ENCODE measurements around the gene FFAR3.
"Not testable (repeated sequence)": the region's sequence is repeated elsewhere in the genome, so short reads cannot be mapped to it uniquely, and the experiment has no call there.

FFAR3 gene

DNA sequence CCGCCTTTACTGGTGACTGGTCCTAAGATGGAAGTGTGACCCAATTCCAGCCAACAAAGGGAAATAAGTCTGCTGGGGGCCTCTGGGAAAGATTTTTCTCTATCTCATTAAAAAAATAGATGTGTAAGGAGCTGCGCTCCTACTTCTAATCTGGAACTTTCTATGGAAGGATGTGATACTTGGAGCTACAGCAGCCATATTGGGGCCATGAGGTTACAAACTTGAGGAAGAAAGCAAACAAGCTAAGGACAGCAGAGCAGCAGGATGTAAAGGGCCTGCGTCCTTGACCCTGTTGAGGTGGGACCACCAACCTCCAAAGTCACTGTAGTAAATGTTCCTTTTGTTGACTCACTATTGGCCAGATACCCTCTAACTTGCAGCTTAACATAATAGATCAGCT, 20.1 kb downstream of the FFAR3 start:
- DNase-seq, result no peak

DNA sequence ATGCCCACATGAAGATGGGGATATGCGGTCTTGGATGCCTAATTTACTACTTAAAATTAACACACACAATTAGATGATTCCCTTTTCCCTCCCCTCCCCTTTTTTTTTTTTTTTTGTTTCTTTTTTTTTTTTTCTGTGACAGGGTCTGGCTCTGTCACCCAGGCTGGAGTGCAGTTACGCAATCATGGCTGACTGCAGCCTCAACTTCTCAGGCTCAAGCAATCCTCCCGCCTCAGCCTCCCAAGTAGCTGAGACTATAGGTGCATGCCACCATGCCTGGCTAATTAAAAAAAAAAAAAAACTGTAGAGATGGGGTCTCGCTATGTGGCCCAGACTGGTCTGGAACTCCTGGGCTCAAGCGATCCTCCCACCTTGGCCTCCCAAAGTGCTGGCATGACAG, 21.3 kb downstream of the FFAR3 start:
- DNase-seq, result not testable (repeated sequence)

DNA sequence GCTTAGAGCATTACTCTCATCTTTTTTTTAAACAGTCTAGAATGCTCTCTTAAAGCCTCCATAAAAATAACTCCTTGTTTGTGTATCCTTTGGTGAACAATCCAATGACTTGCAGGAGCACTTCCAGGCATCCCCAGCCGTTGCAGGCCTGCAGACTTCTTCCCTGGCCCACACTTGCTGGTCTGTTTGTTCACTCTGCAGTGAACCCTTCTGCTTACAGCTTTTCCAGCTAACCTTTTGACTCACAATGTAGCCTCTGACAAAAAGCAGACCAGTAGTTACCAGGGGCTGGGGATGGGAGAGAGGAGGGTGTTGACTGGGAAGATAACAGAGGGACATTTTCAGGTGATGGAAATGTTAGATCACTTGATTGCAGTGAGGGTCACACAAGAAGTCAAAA, 21.7 kb downstream of the FFAR3 start:
- no peak for DNase-seq

DNA sequence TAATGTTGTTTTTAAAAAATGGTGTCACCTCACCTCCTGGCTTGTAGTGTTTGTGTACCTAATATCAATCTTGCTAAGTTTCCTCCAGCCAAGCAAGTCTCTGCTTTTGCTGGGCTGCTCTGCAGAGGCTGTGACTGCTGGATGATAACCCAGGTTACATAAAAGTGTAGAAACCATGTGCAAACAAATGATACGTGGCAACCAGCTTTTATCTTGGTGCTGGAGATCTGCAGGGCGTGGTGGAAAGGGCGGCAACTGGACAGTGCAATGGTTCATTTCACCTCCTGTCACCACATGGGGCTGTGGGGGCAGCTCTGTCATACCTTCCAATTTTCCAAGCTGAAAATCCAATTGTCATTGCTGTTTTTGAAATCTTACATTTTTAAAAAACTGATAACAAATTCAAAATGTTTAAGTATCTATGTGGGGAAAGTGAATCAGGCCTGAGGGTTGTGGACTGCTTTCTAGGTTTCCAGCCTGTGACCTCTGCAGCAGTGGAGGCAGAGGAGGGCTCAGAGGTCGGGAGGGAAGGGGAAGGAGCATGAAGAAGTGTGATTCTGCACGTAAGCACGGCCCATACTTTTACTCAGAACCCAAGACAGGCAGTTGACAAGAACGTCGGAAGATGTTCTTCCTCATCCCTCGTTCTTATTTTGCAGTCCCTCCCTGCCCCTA, 22.3 kb downstream of the FFAR3 start:
- DNase-seq, result no peak

- no peak for DNase-seq
These were observed 23.1 kb downstream of the FFAR3 start for GRCh38 chr19:35381318-35381717.

- DNase-seq, result no peak
These were observed 23.7 kb downstream of the FFAR3 start for GRCh38 chr19:35381926-35382325.

DNA sequence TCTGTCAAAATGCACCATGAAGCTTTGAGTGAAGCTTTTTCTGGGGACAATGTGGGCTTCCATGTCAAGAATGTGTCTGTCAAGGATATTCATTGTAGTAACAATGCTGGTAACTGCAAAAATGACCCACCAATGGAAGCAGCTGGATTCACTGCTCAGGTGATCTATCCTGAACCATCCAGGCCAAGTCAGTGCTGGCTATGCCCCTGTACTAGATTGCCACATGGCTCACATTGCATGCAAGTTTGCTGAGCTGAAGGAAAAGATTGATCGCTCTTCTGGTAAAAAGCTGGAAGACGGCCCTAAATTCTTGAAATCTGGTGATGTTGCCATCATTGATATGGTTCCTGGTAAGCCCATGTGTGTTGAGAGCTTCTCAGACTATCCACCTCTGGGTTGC, 25.3 kb downstream of the FFAR3 start:
- no peak for DNase-seq

- DNase-seq, result no peak
These were observed 30.2 kb downstream of the FFAR3 start for GRCh38 chr19:35388277-35389054.

- no peak for DNase-seq
These were observed 31.1 kb downstream of the FFAR3 start for GRCh38 chr19:35389192-35389861.

- no peak for DNase-seq
These were observed 34.8 kb downstream of the FFAR3 start for GRCh38 chr19:35392742-35393715.

- DNase-seq, result no peak
These were observed 37.3 kb downstream of the FFAR3 start for GRCh38 chr19:35395382-35396199.

GRCh38 chr19:35396240-35396885, 38.1 kb downstream of the FFAR3 start:
- DNase-seq, result no peak

- DNase-seq, result no peak
These were observed 38.8 kb downstream of the FFAR3 start for GRCh38 chr19:35397064-35397463.

DNA sequence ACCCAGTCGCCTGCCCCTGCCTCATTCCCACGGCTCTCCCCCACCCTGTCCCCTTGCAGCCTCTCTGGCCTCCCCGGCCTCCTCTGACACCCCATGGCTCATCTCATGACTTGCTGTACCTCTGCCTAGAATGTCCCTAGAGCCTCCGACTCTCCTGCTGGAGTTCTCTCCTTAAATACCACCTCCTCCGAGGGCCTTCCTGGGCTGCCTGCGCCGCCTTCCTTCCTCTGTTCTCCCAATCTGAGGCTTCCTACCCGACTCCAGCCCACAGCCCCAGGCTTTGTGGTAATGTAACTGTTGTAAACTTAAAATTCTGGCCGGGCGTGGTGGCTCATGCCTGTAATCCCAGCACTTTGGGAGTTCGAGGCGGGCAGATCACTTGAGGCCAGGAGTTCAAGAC, 40.3 kb downstream of the FFAR3 start:
- DNase-seq, result no peak

DNA sequence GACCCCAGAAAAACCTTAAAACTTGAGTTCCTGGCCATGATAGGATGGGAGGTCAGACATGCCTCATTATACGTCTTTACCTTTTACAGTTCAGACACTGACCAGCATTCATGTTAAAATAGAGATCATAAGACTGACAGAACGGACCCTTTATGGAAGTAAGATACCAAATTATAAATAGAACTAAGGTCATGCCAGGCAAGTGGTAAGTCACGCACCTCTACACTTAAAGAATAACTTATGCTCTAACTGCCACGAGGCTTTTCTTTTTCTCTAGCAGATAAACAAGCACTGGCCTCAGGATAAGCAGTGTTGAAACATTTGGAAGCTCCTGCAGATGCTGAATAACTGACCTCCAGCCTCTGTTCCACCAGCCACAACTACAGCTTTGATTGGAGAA, 41.0 kb downstream of the FFAR3 start:
- no peak for DNase-seq

DNA sequence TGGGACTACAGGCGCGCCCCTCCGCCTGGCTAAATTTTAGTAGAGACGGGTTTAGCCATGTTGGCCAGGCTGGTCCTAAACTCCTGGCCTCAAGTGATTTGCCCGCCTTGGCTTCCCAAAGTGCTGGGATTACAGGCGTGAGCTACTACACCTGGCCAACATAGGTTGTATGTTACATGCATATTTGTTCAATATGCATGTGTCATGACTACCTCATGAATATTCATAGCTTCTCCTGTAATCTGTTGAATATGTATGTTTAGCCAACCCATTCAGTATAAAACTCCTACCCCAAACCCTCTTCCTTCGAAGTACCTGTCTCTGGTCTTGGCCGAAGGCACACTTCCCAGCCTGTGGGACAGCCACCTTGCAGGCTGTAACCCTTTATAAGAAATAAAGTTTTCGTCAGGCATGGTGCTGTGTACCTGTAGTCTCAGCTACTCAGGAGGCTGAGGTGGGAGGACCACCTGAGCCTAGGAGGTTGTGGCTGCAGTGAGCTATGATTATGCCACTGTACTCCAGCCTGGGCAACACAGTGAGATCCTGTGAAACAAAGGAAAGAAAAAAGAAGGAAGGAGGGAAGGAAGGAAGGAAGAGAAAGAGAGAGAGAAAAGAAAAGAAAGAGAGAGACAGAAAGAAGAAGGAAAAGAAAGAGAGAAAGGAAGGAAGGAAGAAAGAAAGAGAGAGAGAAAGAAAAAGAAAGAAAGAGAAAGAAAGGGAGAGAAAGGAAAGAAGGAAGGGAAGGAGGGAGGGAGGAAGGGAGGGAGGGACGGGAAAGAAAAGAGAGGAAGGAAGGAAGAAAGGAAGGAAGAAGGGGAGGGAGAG, 41.9 kb downstream of the FFAR3 start:
- no peak for DNase-seq

- no peak for DNase-seq
These were observed 42.5 kb downstream of the FFAR3 start for GRCh38 chr19:35400773-35401100.

DNA sequence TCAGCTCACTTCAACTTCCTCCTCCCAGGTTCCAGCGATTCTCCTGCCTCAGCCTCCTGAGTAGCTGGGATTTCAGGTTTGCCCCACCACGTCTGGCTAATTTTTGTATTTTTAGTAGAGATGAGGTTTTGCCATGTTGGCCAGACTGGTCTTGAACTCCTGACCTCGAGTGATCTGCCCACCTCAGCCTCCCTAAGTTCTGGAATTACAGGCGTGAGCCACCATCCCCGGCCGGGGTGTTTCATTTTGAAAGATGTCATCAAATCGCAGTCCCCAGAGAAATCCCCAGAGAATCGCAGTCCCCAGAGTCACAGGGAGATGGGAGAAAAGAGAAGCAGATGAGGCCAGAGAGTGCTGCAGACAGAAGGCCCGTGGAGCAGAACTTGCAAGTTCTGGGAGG, 43.2 kb downstream of the FFAR3 start:
- DNase-seq, result not testable (repeated sequence)

GRCh38 chr19:35403116-35403760, 45.0 kb downstream of the FFAR3 start:
- no peak for DNase-seq
